ENCODE data around the gene CACNA2D1.

CACNA2D1 gene

DNA sequence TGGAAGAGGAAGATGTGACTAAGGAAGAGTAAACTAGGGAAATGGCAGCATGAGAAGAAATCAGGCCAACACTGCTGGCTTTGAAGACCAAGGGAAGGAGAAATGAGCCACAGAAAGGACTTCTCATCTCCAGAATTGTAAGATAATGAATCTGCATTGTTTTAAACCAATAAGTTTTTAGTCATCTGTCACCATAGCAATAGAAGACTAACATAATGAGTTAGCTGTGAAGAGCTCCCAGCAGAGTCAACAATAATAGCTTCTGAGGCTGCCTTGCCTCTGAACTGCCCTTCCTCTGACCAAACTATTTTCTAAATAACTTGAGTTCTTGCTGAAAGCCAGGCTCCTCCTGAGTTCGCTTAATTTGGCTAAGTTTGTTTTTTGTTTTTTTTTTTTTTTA, 103.6 kb downstream of the CACNA2D1 start:
- no peak for DNase-seq

DNA sequence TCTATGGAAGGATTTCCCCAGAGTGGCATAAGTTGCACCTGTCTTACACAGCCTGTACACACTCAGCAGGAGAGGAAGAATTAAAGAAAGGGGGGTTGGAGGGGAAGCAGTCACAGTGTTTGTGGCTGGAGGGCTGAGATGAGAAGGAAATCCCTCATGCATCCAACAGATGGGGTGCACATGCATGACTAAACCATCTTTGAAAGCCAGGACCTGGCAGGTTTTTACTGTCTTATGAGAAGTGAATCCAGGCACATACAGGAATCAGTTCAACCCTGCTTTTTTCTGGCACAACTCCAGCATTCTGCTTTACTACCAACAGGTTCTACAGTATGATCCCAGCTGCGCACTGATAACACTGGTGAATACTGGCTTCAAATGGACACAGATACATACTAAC, 107.7 kb downstream of the CACNA2D1 start:
- DNase-seq: no peak

DNA sequence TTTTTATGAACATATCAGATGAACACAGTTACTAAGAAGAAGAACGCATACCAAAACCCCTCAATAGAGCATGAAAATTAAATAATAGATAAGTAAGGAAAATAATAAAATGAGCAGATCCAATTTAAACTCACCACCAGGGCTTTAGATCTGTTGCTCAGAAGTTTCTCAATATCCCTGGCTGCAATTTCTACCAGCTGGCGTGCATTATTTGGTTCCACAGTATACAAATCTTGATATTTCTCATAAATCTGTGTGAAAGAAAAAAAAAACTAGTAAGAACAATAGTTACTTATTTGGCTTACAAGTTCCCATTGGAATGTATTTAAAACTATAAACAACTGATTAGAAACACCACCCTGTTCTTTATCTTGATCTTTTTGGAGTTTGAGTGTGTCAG, 108.6 kb downstream of the CACNA2D1 start:
- DNase-seq: no peak

DNA sequence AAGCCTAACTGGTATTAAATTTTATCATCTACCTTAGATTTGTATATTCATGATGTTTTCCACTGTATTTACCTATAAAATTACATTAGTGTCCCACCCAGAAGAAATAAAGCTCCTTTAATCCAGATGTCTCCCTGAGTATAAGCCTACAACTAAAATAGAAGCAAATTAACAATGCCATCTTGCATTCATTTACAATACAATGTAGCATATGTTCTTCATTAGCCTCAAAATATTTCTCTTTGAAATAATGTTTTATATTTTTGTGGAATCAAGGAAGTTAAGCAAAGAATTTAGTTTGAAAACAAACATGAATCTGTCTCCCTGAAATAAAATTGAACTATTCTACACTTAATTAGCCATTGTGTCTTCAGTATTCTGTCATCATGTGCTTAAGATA, 112.3 kb downstream of the CACNA2D1 start:
- no peak for DNase-seq

DNA sequence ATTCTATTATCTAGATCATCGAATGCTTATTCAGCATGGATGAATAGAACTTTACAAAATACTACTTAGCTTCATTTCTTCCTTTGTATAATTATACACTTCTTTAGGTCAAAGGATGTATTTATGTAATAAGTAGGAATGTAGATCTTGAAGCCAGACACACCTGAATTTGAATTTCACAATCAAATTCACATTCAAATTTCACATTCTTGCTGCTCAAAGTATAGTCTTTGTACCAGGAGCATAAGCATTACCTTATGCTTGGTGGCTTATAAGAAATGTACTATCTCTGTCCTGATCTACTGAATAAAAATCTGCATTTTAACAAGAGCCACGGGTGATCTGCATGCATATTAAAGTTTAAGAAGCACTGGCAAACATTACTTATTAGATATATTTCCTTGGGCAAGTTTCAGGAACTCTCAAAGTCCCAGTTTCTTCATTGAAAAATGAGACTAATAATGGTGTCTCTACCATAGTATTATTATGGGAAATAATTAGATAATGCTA, 112.8 kb downstream of the CACNA2D1 start:
- DNase-seq: no peak

DNA sequence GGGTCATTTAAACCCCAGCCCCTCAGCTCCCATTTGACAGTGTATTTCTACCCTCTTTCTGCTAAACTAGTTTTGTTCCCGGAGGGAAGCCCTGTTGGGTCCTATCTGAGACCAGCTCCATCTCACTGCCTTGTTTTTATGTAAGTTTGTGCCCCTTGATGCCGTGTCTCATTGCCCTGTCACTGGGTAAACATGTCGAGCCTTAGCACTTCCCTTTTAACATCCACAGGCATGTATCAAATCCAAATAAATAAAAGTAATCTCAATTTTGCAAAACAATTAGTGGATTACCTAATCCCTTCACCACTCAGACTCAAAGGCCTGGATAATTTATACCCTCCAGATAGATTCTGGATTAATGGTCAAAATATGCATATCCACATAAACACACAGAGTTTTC, 115.7 kb downstream of the CACNA2D1 start:
- DNase-seq: no peak

DNA sequence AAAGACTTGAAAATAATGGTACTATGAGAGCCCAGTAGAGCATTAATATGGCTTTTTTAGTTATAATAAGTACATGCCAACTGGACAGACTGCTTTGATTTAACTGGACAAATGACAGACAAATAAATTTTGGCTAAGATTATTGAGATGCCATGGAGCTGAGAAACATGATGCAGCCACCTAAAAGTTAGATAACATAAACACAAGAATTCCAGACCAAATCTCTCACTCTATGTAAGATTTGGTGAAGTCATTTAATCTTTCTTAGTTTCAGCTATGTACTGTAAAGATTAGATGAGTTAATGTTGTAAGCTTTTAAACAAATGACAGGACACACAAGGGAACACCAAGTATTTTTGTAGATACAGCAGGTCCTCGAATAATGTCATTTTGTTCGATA, 118.2 kb downstream of the CACNA2D1 start:
- DNase-seq: no peak

DNA sequence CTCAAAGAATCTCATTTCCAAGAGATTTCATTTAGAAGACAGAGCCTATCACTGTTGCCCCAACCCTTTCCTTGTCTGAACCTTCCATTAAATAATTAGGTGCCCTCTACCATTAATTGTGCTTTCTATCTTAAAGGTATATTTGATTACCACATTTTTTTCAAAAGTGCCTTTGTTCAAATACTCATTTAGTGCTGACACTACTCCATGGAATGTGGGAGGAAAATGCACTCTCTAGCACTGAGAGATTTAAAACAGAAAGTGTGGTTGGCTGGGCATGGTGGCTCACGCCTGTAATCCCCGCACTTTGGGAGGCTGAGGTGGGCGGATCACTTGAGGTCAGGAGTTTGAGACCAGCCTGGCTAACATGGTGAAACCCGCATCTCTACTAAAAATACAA, 119.8 kb downstream of the CACNA2D1 start:
- DNase-seq: no peak

DNA sequence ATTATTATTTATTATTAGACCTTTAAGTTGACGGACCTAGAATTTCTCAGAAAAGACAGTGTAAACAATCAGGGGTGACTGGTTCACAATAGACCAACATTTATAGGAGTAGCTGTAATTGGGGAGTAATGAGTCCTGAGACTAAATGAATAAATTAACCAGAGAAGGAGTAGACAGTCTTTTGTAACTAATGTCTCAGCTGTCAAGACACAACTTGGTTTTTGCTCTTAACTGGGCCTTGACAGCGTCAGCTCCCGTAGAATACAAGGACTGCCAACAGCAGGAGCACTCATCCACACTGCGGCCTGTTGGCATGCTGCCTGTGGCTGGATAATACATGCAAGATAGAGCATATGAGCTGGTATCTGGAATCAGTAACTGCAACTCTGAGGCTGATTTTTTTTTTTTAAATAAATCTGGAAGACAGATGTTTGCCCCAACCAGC, 123.9 kb downstream of the CACNA2D1 start:
- no peak for DNase-seq

DNA sequence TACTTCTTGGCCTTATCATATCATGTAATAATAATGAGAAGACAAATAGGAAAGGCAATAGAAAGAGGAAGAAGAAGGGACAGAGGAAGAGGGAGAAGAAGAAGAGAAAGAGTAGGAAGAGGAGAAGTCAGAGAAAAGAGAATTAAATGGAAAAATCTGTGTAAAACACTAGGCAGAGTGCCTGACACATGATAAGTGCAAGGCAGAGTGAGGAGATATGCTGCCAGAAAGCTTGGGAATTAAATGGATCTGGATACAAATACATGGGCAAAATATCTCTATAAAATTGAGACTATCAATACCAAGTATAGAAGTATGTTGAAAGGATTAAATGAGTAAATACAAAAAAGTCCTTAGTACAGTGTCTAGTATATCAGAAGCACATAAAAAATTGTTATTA, 124.8 kb downstream of the CACNA2D1 start:
- no peak for DNase-seq

DNA sequence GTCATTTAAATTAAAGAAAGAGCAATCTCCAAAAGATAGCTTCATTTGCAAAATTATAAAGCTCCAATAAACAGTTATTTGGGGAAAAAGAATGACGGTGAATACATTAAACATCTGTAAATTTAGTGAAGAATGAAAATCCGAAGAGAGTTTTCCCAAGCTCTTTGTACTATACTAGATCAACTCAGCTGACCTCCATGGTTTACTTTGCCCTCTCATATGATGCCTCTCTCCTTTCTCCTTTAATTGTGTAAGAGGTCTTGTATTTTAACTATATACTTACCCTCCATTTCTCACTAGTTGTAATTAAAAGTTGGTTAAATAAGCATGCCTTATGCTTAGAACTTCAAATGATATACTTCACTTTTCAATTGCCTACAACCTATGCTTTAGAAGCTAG, 125.8 kb downstream of the CACNA2D1 start:
- DNase-seq: no peak

DNA sequence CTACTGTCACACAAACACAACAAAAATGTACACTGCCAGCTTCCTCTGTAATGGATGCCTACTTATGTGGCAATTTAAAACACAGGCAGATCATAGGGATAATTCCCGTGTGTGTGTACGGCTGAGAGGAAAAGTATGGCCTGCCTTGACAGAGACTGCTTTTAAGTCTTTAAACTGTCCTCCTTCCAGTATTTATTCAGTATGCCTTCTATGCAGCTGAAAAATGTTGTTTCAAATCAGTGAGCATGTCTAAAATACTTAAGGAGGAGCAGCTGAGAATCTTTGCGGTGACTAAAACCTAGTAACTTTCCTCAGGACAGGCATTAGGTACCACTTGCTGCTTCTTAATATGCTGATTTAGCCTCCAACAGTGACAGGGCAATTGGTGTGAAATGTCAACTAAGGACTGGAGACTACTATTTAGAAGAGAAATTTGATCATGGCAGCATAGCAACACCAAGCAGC, 126.3 kb downstream of the CACNA2D1 start:
- no peak for DNase-seq

DNA sequence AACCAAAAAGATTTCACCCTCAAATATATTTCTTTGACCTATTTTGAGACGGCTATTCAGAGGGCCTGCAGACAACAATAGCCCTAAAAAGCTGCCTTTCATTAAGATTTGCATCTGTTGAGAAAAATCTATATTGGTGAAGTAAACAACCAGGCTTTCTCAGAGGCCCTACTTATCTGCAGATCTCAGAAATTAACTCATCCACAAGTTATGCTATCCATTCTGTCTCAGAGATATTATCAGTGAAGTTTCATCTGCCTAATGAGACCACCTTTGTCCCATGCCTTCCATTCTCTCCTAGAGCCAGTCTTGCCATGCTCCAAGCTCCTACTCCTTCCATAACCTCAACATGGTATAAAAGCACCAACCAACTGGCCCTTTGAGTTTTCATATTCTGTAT, 130.3 kb downstream of the CACNA2D1 start:
- no peak for DNase-seq

DNA sequence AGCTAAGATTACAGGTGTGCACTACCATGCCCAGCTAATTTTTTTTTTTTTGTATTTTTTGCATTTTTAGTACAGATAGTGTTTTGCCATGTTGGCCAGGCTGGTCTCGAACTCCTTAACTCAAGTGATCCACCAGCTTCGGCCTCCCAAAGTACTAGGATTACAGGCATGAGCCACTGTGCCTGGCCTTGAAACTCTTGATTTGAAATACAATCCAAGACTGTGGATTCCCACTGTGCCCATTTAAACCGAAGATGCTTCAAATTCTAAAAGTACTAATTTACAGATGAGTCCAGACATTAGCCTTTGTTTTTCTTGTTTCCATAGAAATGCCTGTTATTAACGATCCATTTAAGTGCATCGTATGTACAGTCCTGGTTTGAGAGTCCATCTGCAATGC, 130.9 kb downstream of the CACNA2D1 start:
- no peak for DNase-seq

DNA sequence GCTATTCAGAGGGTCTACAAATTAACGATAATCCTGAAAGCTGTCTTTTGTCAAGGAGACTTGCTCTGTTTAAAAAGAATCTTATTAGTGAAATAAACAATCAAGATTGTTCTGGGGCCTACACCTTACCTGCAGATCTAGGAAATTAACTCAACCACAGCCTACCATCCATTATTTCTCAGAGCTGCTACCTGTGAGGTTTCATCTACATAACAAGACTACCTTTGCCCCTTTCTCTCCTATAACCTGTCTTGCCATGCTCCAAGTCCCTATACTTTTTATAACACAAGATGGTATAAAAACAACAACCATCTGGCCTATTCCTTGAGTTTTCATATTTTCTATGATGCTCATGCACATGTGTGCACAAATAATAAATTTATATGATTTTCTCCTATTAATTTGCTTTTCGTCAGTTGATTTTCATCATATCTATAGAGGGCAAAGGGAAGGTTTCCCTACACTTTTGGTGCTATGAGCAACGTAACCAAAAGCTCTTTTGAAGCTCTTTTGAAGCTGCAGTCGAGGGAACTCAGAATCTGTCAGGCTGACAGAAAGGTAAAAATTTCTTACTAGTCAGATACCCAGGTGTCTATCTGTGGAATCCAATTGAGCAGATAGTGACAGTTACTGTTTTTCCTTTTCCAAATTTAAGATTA, 138.1 kb downstream of the CACNA2D1 start:
- DNase-seq: no peak

DNA sequence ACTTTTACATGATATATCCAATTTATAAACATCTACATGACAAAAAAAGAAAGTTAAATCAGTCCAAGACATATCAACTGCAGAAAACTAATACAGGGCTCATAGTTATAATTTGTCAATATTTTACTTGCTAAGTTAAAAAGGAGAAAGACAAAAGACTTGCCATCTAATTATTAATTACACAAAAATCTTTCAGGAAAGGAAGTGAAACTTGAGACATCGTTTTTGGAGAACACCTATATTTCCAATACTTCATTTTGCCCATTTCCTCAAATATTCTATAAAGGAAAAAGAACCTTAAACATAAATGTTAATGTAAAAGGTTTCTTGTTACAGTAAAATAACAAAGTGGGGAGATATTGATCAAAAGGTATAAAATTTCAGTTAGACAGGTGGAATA, 148.7 kb downstream of the CACNA2D1 start:
- DNase-seq: no peak

DNA sequence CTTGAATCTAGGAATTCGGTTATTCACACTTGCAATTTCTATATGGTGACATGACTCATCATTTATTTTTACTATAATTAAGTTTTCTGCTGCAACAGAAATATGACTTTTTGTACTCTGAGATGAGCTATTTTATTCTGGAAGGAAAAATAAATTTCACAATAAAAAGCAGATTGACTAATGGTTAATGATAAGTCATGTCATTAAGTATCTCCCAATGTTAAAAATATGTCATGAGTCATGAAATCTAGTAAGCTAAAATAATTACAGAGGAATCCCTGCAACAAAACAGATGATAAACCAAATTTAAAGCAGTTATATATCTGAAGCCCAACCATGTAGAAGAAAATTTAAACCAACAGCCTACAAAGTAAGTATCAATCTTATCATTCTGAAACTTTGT, 149.2 kb downstream of the CACNA2D1 start:
- no peak for DNase-seq

DNA sequence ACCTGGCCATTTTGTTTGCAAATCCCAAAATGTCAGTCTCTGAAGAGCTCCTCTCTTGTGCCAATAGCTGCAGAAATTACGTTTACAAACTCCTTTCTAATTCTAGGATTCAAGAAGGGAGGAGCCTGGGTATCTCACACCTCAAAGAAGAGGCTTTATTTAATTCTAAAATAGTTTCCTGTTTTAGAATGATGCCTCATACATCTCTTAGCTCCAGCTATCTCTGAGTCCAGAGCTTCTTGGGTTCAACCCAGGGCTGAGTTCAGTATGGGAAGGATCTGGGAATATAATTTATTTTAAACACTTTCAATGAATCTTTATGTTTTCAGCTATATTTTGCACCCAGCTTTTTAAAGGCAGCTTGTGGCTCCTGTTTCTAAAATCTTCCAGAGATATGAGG, 150.1 kb downstream of the CACNA2D1 start:
- no peak for DNase-seq

DNA sequence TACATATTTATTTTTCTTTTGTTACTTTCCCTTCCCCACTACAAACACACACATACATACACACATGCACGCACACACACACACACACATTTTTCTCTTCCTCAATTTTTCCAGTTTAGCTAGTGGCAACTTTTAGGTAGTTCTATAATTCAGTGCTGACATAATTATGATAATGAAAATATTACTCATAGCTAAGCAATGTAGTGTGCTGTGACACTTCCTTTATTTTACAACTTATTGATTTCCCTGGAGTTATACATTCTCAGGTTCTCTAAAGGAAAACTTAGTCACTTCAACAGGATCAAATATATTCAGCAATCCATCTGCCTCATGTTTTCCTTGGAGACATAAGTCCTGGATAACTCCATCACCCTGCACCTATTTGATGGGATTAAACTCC, 151.6 kb downstream of the CACNA2D1 start:
- no peak for DNase-seq

DNA sequence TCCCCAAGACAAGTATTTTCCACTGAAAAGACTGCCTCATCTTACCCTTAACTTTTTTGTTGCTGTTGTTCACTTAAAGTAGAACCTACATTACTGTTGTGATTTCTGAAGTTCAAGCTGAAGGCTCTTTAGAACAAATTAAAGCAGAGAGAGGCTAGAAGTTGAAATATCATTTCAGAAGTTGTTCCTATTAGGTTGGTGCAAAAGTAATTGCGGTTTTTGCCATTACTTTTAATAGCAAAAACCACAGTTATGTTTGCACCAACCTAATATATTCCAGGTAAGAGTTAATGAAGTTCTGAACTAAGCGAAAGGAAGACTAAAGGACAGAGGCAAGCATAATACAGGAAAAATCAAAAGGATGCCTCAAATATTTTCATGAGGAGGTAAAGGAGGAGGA, 153.7 kb downstream of the CACNA2D1 start:
- DNase-seq: no peak

DNA sequence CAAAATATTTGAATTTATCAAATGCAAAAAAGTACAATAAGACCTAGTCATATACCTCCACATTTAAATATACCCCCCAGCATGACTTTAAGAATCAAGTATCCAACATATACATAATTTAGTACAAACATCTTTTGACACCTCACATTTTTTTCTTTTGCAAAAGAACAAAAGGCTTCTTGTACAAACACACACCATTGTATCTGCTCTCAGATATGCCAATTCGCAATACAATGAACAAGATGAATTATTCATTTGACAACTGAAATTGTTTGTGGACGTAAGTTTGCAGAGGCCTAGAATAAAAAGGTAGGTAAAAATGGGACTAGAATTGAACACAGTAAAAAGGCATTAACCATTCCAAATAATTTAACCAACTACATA, 154.4 kb downstream of the CACNA2D1 start:
- DNase-seq: no peak

DNA sequence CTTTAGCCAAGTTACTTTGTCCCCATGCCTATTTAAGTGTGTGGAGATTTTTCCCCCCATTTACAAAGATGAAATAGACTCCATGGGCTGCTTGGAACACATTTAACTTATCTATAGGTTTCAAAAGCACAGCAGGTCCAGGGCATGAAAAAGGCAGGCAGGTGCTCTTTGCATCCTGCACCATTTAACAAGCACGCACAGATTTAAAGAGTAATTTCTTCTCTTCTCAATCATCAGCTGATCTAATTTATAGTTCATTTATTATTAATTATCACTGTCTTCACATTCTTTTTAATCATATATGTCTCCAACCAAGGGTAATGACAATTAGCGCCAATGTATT, 156.8 kb downstream of the CACNA2D1 start:
- no peak for DNase-seq

DNA sequence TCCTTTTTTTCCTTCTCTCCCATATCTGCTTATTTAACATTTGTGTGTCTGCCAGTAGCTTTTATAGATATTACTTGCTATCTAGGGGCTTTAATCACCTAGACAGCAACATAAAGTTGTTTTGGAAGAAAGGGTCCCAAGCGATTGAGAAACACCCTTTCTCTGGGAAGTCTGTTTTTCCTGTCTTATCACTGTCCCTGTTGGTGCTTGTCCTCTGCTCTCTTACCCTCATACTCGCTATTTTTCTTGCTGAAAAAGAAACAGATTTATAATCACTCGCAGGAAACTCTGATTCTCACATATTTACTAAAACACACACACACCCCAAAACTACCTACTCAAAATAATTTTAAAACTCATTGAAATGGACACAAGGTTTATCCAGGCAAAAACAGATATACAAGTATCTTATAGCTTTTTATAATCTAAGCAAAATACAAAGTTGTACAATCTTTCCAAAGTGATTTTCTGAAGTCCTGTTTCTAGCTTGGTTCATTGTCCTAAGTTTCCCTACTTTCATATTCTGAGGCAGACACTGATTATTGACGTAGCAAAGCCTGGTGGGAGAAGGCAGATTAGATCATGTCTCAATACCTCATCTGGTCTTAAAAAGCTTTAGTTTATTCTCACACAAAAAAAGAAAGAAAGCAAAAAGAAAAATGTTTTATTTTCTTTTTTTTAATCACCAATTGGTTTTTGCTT, 157.3 kb downstream of the CACNA2D1 start:
- no peak for DNase-seq

DNA sequence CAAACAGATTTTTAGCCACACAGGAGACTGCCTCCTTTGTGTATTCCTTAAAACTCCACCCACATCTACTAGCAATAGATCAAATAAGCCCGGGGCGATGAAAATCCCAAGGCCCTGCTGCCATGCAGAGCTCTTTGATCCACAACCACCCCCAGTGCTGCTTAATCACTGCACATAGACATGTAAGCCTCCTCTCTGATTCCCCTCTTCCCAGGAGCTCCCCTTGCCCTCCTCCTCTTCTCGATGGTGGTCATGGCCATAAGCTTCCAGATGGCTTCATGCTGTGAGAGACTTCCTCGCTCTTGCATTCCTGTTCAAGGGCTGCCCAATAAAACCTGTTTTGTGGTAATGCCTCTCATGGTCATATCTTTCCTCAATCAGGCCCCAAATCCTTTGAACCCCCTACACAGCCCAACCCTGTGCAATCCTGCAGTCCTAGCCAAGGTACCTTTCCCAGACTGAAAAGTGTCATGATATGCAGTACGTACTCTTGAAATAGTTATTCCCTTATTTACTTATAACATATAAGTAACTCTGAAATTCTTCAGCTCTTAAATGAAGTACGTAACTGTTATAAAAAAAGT, 158.5 kb downstream of the CACNA2D1 start:
- DNase-seq: no peak
